GDM1 (cell line): ENCODE measurements around the gene AK3.

ENCODE experiments used
- DNase-seq: peaks from one replicate; lab custom pipeline; 2025; lab: John Stamatoyannopoulos, UW

AK3 gene

DNA sequence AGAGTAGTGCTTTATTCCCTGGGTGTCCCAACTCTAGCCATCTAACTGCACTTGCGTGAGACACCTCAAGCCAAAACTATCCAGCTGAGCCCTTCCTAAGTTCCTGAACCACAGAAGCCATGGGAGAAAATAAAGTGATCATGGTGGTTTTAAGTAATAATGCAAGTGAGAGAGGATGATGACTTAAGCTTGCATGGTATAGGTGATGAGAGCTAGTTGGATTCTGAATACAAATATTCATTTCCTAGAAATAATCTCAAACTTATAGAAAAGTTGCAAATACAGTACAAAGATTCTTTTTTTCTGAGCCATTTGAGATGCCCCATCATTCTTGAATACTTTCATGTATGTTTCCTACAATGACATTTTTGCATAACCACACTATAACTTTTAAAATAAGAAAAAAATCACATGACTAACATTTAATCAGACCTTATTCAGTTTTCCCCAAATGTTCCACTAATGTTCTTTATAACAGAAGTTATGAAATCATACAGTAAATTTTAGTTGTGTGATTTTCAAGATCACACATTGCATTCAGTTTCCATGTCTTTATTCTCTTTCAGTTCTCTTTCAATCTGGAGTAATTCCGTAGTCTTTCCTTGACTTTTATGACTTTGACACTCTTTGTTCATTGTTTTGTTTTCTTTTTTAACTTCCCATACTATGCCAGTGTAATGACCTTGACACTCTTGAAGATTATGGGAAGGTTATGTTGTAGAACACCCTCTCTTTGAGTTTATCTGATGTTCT lies 5.5 kb upstream of the AK3 start:
- DNase-seq, result no peak

DNA sequence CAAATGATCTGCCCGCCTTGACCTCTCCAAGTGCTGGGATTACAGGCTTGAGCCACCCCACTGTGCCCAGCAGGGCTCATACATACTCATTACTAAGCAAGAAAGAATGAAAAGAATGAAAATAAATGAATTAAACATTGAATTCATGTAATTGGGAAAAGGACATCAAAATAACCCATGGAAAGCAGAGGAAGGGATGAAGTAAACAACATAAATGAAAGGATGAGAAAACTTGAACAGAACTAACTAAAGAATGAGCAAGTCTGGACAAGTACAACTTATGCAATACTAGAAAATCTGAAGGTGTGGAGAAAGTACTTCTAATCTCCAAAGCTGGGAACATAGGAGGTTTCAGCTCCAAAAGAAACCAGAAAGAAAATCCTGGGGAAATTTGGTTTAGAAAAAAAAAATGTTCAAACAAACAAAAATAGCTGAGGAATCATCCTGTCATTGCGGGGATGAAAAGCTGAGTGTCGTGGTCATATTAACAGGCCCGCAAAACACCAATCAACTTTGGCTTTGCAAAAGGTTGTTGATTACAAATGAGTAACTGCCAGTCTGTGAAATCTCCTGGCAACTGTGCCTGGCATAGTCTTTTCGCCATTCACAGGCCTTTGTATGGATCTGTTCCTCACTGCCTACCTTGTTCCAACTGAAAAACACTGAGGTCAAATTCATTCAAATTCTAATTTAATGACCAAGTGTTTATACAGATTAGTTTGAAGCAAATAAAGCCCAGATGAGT lies 2.3 kb upstream of the AK3 start:
- no peak for DNase-seq

GRCh38 chr9:4742246-4742645 lies 1.2 kb upstream of the AK3 start:
- no peak for DNase-seq

DNA sequence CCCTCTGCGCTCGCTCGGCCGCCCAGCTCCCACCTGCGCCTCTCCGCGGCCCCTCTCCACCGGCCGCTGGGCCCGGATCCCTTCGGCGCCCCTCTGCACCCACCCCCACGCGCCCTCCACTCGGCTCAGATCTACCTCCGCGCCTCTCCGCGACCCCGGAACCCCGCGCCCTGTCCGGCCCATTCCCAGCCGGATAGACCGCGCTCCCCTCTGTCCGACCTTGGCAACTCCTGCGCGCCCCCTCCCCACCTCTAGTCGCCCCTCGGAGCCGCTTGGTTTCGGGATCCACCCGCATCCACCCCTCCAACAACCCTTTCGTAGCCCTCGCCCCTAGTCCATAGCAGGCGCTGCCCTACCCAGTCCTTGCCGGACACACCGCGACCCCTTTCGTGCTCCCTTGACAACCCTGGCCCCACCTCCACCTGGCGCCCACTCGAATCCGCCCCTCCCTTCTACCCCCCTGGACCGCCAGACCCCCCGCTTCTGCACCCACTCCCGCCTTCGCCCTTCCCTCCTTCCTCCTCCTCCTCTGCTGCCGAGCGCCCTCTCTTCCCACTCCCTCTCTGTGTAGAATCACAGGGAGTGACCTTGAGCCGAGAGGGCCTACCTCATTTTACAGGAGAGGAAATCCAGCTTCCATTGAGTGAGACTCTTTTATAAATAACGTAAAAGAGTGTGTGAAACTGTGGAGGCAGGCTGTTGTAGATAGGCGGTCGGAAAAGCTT lies 525 bp upstream of the AK3 start:
- DNase-seq, result no peak

DNA sequence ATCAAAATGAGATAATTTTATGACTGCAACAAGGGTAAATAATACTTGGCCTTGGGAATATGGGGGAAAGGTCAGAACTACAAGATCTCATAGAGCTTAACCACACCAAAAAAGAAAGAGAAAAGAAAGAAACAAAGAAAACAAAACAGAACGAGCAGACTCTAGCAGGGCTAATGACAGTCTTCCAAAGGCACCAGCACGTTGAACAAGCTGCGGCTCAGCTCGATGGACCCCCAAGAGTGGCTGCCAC lies 689 bp downstream of the AK3 start:
- no peak for DNase-seq

- no peak for DNase-seq
These were observed 1.2 kb downstream of the AK3 start for GRCh38 chr9:4739587-4740387.

GRCh38 chr9:4738866-4739586 lies 2.0 kb downstream of the AK3 start:
- no peak for DNase-seq

DNA sequence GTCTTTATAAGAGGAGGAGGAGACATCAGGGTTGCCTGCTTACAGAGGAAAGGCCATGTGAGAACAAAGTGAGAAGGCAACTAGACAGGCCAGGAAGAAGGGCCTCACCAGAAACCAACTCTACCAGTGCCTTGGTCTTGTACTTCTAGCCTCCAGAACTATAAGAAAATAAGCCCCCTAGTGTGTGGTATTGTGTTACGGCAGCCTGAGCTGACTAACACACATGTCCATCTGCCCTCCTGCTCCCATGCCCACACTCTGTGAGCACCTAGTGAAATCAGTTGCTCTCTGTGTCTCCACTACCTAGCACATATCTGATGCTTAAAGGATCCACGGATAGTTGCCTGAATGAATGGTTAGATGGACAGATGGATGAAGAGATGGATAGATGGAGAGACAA lies 6.9 kb downstream of the AK3 start:
- DNase-seq, result no peak

GRCh38 chr9:4732890-4733289 lies 8.1 kb downstream of the AK3 start:
- DNase-seq, result no peak

GRCh38 chr9:4727593-4727992 lies 13.4 kb downstream of the AK3 start:
- DNase-seq, result no peak

- no peak for DNase-seq
These were observed 15.1 kb downstream of the AK3 start for GRCh38 chr9:4725706-4726442.

- no peak for DNase-seq
These were observed 19.3 kb downstream of the AK3 start for GRCh38 chr9:4721736-4722135.

GRCh38 chr9:4718911-4719310 lies 22.1 kb downstream of the AK3 start:
- DNase-seq, result no peak

DNA sequence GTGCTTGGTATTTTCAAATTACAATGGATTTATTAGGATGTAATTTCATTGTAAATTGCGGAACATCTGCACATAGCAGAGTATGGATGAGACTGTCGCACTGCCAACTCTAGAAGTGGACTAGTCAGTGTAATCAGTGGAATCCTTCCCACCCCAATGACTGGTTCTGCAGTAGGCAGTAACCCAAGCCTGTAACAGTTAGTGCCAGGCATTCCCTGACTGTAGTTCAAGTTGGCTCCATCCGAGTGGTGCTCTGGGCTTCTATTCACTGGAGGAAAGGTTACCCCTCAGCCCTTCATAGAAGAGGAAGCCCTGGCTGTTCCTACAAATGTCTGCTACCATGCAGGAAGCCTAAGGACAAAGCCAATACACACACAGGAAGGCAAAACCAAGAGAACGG lies 23.2 kb downstream of the AK3 start:
- no peak for DNase-seq

DNA sequence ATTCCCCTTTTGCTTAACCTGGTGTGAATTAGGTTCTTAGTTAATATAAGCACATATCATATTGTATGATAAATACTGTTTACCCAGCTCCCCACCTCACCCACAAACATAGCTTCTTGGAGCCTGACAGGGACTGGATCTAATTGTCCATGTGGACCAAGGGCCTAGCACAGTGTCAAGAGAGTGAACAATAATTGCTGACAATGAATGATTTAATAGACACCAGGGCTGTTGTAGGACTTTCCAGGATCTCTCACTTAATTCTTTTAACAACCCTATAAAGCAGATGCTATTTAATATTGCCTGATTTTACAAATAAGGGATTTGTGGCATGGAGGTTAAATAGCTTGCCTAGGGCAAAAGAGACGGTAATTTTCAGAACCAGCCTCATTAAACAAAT lies 24.8 kb downstream of the AK3 start:
- DNase-seq, result no peak

DNA sequence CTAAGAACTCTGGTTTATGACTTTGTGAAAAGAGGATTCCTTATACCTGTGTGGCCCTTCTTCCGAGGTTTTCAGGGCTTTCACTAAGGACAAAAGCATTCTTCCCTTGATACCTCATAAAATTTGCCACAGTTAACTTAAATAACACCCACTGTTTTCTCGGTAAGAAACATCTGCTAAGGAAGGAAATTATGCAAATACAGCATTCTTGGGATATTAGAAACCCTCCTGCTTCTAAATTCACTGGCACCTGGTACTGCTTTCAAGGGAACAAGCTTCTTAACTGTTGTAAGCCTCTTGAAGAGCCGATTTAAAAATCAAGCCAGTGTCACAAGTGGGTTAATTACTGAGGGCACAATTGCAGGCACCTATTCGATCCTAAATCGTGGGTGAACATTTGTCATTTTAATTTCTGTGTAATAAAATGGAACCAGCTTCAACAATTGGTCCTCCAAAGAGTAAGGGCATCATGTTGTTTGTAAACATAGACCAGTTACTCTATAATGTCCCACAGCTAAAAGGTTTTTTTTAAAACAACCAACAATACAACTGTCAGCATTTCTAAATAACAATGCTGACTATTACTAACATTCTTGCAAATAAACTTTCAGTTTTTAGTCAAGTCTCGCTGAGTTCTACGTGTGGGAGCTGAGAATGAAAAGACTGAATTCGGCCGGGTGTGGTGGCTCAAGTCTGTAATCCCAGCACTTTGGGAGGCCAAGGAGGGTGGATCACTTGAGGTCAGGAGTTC lies 26.6 kb downstream of the AK3 start:
- DNase-seq, result no peak

- no peak for DNase-seq
These were observed 27.2 kb downstream of the AK3 start for GRCh38 chr9:4713849-4714248.

GRCh38 chr9:4709380-4709779 lies 31.6 kb downstream of the AK3 start:
- DNase-seq, result no peak

DNA sequence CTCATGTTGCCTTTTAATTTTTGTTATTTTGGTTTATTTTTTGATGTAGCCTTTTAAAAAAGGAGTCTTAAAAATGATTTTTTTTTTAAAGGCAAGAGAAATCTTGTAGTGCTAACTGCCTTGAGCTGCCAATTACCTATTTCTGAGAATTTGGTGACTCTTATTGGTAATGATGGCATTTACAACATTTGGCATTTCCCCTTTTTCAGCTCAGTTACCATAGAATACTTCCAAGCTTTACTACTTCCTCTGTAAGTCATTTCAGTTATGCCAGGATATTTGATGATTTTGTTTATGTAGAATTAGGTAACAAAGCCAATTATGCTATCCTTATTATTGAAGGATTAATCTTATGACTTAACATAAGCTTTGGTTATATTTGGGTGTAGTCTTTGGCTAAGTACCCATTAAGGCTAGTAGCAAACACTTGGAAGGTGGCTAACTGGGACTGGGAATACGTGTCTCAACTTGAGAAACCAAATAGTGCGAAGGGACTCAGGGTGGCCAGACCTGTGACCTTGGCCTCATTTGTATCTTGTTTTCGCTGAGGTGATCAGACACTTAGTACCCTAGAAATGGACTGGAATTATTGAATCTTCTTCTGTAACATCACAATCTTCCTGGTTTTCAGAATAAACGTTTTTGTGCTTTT lies 33.9 kb downstream of the AK3 start:
- DNase-seq, result no peak

- no peak for DNase-seq
These were observed 35.0 kb downstream of the AK3 start for GRCh38 chr9:4706021-4706420.
